HG02970 (cell line): ENCODE results near the gene IL4R.
"Not testable (repeated sequence)": the region's sequence is repeated elsewhere in the genome, so short reads cannot be mapped to it uniquely, and the experiment has no call there.

Source experiments
- ATAC-seq: cut with Tn5 transposase; IDR thresholded peaks from one replicate; pipeline ENCODE4 v1.9.1; 2021; ENCODE audit warnings: mild to moderate bottlenecking, moderate library complexity, moderate number of reproducible peaks; ENCODE audit not compliant: unreplicated experiment, low FRiP score

The IL4R gene

GRCh38 chr16:27370318-27370717 is 56.5 kb downstream of the IL4R start:
- no peak for ATAC-seq

- no peak for ATAC-seq
Observed at GRCh38 chr16:27373312-27373711, 59.5 kb downstream of the IL4R start.

- ATAC-seq: no peak
Observed at GRCh38 chr16:27374221-27374803, 60.5 kb downstream of the IL4R start.

- ATAC-seq: no peak
Observed at GRCh38 chr16:27374804-27375425, 61.1 kb downstream of the IL4R start.

- no peak for ATAC-seq
Observed at GRCh38 chr16:27377666-27378485, 64.1 kb downstream of the IL4R start.

GRCh38 chr16:27378871-27379481 is 65.2 kb downstream of the IL4R start:
- ATAC-seq: no peak

- no peak for ATAC-seq
Observed at GRCh38 chr16:27379919-27380318, 66.1 kb downstream of the IL4R start.

GRCh38 chr16:27381236-27381635 is 67.5 kb downstream of the IL4R start:
- ATAC-seq: no peak

GRCh38 chr16:27381974-27382855 is 68.4 kb downstream of the IL4R start:
- no peak for ATAC-seq

- no peak for ATAC-seq
Observed at GRCh38 chr16:27383556-27384243, 69.9 kb downstream of the IL4R start.

- no peak for ATAC-seq
Observed at GRCh38 chr16:27384425-27384824, 70.7 kb downstream of the IL4R start.

GRCh38 chr16:27385398-27385797 is 71.6 kb downstream of the IL4R start:
- ATAC-seq: no peak

GRCh38 chr16:27386674-27387073 is 72.9 kb downstream of the IL4R start:
- ATAC-seq: no peak

- ATAC-seq: no peak
Observed at GRCh38 chr16:27387724-27388123, 74.0 kb downstream of the IL4R start.

GRCh38 chr16:27389272-27389961 is 75.6 kb downstream of the IL4R start:
- no peak for ATAC-seq

GRCh38 chr16:27390151-27390550 is 76.4 kb downstream of the IL4R start:
- ATAC-seq: no peak

GRCh38 chr16:27392671-27393070 is 78.9 kb downstream of the IL4R start:
- no peak for ATAC-seq

GRCh38 chr16:27394516-27394915 is 80.7 kb downstream of the IL4R start:
- no peak for ATAC-seq

GRCh38 chr16:27398341-27398893 is 84.6 kb downstream of the IL4R start:
- ATAC-seq: not testable (repeated sequence)
